OCI-LY3 (cell line): Measurements from ENCODE around the gene TUBA1C.

Experiments
- CTCF ChIP-seq: fragments of 200-600, 300-600 bp; sonication (generic); IDR thresholded peaks from 2 replicates; pipeline ENCODE4 v1.5.1; 2014; ENCODE audit warnings: antibody characterized with exemption, low read length, low read depth
- EZH2phosphoT487 ChIP-seq: fragments of 200-600 bp; shearing (Covaris generic); IDR thresholded peaks from 2 replicates; pipeline ENCODE4 v1.6.1; 2018; ENCODE audit warnings: antibody characterized with exemption, mixed run types, low read depth

DNA sequence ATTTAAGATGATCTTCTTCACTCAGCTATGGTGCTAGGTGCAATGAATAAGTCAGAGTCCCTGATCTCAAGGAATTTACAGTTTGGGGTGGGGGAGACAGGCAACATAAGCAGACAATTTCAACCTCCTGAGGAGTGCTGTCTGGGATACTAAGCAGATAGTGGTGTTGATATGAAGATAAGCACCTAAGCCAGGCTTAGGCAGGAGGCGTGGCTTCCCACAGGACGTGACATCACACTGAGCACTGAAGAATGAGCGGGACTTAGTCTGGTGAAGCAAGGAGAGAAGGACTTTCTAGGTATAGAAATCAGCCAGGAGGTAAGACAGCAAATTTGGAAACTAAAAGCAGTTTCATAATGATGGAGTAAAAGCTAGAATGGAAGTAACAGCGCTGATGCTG is 36.9 kb downstream of the TUBA1C start:
- TF ChIP-seq CTCF (no peak), EZH2phosphoT487 (no peak)
